Tibial nerve (tissue), 4 donors: ENCODE results near the gene GNB1L.

Experiments used
- CTCF ChIP-seq, 5 experiments: fragments of 200-600 bp in 3 of 5; fragments of 450-650 bp in 2 of 5; sonication (generic) in 3 of 5; IDR thresholded peaks; one replicate each; pipeline ENCODE4 v1.5.1; 2016 to 2019; ENCODE audit warnings: antibody characterized with exemption in 5 of 5, mild to moderate bottlenecking in 3 of 5, moderate library complexity in 2 of 5
- EP300 ChIP-seq, 2 donors: sonication (generic); formaldehyde crosslinking; IDR thresholded peaks; one replicate each; pipeline ENCODE4 v1.6.1; 2017; ENCODE audit warnings: antibody characterized with exemption in 2 of 2, mild to moderate bottlenecking in 1 of 2

DNA sequence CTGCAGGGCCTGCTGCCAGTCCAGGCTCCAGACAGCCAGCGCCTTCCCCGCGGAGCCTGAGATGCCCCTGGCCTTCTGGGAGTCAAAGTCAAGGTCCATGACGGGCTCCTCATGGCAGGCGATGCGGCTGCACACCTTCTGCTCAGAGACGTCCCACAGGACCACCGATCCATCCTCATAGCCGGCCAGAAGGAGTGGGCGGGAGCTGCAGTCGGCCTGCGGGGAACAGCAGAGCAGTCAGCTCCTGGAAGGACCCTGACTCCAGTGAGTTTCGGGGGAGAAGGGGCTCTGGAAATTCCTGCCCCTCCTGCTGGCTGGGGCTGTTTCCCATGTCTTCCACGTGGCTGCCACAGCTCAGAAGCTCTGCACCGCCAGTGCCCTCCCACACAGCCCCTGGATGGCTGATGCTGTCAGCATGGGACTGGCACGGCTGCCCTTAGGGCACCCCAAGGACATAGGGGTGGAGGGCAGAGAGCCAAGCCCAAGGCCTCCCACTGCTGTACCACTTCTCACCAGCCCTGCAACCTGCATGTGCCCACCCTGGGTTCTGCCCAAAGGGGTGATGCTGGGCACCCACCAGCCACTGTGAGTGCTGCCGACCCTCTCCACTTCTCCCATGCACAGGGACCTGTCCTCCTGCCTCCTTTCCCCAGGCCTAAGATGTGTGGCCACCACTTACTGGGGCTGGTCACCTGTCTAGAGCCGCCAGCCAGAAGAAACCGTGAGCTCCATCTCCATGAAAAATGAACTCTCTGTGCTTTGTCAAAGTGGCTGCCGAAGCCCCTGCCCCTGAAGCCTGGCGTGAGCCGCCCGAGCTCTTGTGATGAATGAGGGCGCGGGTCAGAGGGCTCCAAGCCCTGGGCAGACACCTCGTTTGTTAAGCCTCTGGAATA is 52.4 kb downstream of the GNB1L start:
- TF ChIP-seq CTCF (IDR thresholded peaks at IDR 0.05), result no peak
- no peak for TF ChIP-seq EP300 (IDR thresholded peaks at IDR 0.05)
